ENCODE data around the gene CMSS1. TPM values are rescaled to one million over a fixed set of nuclear protein-coding genes. Genes with fewer than 3 reads are reported as not detected.
A peak's percentile ranks its signal among the peaks of the same experiment; 100 is the strongest.

CMSS1 gene
- polyA plus RNA-seq, 1 donor = 25.0 TPM

DNA sequence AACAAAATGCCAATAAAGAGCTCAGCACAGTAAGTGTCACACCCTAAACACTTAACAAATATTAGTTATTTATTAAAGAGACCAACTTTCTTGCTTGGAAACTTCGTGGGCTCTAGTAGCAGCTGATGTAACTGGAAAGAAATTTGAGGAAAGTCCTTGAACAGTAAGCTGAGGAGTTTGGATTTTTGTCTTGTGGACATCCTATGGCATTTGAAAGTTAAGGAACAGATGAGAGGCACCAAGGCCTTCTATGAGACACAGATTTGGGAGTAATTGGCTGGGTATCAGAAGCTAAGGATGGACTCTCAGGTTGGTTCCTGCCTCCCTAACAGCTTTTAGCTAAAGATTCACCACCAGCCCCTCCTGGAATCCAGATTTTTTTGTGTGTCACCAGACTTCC, 356.3 kb downstream of the CMSS1 start:
- DNase-seq (ENCODE audit: low read depth) = no peak

DNA sequence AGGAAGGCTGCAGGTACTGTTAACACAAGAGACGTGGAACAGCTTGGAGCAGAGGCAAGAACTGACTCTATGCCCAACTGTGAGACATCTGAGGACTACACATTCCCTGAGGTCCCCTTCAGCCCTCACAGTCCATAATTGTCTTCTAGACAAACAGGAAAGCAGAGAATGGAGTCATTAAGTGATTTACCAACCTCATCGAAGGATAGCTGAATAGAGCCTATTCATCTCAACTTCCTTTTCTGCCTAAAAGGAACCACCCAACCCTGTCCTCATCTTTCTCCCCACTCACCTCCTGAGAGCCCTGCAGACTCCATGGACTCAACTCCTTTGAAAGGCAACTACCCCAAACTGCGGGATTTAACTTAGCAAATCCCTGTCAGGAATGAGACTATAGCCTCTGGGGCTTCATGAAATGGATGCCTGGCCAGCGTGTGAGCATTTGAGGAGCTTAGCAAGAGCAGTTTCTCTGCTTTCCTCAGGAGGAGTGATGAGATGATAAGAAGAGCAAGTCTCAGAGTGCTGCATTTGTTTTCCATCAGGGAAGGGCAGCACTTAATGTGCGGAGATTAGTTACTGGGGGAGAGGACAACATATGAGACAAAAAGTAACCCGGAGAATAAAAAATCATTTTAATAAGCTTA, 358.1 kb downstream of the CMSS1 start:
- DNase-seq (ENCODE audit: low read depth) = no peak

DNA sequence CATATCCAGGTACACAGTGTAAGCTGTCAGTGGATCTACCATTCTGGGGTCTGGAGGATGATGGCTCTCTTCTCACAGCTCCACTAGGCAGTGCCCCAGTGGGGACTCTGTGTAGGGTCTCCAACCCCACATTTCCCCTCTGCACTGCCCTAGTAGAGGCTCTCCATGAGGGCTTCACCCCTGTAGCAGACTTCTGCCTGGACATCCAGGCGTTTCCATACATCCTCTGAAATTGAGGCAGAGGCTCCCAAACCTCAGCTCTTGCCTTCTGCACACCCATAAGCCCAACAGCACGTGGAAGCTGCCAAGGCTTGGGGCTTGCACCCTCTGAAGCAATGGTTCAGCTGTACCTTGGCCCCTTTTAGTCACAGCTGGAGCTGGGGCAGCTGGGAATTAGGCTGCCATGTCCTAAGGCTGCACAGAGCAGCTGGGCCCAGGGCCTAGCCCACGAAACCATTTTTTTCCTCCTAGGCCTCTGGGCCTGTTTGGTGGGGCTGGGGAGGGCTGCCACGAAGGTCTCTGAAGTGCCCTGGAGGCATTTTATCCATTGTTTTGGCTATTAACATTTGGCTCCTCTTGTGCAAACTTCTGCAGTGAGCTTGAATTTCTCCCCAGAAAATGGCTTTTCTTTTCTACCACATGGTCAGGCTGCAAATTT, 362.2 kb downstream of the CMSS1 start:
- DNase-seq (ENCODE audit: low read depth) = no peak

DNA sequence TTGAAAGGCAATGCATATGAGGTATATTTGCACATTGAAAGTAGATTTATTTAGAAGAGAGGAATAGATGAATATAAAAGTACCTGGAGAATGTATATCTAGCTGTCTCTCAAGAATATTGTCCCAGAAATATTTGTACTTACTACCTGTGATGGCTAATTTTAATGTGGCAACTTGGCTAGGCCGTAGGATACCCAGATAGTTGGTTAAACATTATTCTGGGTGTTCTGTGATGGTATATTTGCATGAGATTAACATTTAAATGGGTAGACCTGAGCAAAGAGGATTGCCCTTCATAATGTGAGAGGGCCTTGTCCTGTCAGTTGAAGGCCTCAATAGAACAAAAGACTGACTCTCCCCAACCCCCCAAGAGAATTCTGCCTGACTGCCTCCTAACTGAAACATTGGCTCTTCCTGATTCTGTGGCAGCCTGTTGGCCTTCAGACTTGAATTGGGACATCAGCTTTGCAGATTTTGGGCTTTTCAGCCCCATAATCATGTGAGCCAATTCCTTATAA, 366.0 kb downstream of the CMSS1 start:
- DNase-seq (ENCODE audit: low read depth) = no peak

DNA sequence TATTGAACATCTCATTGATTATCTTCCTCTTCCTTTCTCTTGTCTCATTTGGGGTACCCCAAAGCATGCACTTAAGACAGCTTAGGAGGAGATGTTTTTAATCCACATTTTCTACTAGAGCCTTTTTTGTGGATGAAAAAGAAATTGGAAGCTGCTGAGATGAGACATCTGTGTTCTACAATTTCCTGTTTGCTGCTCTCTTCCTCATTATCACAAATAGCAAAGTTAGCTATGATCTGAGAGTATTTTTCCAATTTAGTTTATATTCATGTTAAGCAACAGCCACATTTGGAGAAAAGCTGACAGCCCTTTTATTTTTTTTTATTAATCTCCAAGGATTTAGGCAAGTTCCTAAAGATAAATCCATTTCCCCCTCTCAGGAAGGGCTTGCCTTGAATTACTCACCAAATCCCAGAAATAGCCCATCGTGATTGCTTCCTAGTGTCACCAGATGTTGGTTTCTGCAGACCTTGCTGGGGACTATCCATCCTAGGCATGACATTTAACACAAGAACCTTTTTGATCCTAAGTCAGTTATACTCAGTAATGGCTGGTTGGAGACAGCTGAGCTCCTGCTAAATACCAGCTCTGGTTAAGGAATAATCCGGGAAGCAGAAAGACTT, 367.4 kb downstream of the CMSS1 start:
- DNase-seq (ENCODE audit: low read depth) = peak; percentile 19

DNA sequence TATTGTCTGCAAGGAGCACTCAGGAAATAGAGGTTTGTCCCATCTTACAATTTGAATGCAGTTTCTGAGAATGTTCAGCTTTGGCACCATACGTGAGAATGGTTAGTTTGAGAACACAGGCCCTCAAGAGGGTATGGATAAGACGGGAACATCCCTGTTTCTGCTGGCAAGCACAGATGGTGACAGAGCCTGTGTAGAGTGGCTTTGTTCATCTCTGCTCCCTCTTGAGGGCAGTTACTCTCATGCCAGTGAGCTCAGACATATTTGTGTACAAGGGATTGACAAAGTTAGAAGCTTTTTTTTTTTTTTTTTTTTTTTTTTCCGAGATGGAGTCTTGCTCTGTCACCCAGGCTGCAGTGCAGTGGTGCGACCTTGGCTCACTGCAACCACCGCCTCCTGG, 368.2 kb downstream of the CMSS1 start:
- no peak for DNase-seq (ENCODE audit: low read depth)

DNA sequence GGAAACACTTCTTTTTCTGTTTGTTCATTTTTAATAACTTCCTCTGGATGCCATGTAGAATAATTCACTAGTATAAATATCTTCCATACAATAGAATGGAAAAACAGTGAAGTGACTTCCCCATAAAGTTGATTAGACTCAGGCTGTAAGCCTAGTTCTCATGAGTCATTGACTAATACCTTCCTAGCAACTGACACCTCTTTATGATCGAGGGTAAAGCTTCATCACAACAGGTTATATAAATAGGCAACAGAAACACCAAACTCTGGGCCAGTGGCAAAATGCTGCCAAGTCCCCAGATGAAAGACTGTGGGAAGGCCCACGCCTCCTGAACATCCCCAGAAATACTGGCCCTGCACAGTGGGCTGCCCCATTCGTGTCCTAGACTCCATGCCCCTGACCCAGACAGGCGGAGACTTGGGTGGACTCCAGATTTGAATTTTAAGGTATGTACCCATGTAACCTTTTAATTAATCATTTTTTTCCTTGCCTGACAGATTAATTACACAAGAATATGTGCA, 371.8 kb downstream of the CMSS1 start:
- no peak for DNase-seq (ENCODE audit: low read depth)

DNA sequence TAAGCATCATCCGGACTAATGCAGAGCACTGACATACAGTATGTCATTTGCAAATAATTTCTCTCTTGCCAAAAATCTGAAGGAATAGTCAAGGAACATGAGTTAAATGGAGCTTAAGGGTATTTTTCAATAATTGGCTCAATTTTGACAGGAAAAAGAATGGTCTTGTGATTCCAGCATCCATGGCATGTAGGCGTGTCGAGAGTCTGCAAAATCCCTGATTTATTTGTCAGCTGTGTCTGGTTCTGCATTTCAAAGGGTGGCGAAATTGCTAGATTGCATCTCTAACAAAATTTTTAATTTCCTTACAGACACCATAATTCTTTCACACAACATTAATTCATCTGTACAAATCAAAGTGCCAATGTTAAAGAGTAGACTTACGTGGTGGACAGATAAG, 377.7 kb downstream of the CMSS1 start:
- DNase-seq (ENCODE audit: low read depth) = no peak

DNA sequence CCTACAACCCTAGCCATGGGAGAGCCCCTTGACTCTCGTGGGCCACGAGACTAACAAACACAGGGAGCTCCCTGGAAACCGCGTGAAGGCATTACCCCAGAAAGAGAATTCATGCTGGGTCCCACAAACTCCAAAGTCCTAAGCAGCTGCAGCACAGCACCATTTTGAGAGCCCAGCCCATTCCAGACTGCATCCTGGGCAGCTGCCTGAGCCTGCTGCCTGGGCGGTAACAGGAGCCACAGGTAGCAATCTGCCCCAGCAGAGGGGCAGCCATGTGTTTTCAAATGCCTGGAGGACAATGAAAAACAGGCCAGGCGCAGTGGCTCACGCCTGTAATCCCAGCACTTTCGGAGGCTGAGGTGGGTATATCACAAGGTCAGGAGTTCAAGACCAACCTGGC, 380.2 kb downstream of the CMSS1 start:
- DNase-seq (ENCODE audit: low read depth) = no peak

DNA sequence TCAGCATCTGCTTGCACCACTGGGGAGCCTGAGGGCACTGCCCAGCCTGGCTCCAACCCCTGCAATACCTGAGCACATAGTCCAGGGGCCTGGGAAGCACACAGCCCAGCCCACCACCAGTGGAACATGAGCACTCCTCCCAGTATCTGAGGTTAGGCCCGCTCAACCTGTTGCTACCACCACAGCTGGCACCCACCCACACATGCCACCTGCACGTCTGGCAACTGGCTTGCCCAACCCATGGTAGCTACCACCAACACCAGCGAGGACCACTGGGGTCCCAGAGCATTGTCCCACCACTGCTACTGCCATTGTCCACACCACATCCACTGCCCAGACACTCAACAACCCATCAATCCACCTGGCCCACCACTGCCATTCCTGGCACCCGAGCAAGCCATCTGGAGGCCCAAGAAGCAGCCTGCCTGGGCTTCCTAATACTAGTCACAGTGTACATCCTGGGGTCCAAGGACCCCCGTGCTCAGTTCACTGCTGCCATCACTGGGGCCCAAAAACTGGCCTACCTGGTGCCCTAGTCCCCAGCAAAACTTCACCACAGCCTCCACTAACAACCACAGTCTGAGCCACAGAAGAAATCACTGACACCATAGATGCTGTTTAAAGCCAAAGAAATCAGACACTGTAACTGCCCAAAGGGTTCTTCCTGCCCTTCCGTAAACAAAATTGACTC, 381.1 kb downstream of the CMSS1 start:
- no peak for DNase-seq (ENCODE audit: low read depth)

DNA sequence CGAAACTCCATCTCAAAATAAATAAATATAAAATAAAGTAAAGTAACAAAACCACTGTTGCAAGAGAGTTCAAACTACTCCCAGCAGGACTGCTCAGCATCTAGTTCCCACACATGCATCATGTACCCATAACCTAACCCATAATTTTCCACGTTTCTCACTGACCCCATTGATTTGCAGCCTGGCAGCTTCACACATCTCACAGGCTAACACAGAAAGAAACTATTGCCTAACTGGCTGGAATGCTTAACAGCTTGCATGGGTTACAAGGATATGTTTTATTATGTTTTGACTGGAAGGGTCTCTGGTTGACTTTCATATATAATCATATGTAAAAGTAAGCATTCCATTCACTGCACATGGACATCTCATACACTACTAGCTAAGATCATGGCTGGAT, 387.5 kb downstream of the CMSS1 start:
- no peak for DNase-seq (ENCODE audit: low read depth)

DNA sequence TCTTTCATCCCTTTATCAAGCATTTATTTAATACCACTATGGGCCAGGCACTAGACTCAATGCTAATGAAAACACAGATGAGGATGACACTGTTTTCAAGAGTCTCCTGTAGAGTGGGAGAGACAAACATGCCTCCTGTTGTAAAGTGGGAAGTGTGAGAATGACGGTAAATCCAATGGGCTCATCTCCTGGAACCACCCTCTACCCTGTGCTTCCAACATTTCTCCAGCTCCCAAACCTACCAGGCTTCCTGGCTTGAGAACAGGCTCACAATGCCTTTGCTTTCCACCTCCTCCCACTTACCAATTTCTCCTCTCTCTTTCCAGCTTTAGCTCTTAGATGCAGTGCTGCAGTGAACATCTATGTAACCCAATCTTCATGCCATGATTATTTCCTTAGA, 389.0 kb downstream of the CMSS1 start:
- no peak for DNase-seq (ENCODE audit: low read depth)

DNA sequence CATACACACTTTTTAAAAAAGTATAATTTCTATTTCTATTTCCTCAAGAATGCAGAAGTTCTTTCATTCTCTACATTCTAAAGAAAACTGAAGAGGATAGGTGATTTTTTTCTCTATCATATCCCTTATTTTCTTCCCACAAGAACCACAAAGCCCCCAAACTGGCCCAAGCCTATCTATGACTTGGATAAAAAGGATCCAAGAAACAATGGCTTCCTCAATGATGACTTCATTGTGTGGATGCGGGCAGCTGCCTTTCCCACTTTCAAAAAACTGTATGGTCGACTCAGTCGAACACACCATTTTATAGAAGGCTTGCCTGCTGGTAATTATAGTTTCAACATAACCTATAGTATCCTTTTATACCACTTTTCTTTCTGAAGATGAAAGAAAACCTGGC, 390.2 kb downstream of the CMSS1 start:
- no peak for DNase-seq (ENCODE audit: low read depth)

DNA sequence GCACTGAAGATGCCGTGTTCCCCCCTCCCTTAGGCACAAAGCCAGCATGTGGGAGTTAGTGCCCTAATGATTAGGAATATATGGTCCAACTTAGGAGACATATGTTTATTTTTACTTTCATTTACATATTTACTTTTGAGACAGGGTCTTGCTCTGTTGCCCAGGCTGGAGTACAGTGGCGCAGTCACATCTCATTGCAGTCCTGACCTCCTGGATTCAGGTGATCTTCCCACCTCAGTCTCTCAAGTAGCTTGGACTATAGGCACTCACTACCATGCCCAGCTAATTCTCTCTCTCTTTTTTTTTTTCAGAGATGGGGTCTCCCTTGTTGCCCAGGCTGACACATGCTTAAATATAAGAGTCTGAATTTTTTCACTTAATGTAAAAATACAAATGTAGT, 391.5 kb downstream of the CMSS1 start:
- no peak for DNase-seq (ENCODE audit: low read depth)

DNA sequence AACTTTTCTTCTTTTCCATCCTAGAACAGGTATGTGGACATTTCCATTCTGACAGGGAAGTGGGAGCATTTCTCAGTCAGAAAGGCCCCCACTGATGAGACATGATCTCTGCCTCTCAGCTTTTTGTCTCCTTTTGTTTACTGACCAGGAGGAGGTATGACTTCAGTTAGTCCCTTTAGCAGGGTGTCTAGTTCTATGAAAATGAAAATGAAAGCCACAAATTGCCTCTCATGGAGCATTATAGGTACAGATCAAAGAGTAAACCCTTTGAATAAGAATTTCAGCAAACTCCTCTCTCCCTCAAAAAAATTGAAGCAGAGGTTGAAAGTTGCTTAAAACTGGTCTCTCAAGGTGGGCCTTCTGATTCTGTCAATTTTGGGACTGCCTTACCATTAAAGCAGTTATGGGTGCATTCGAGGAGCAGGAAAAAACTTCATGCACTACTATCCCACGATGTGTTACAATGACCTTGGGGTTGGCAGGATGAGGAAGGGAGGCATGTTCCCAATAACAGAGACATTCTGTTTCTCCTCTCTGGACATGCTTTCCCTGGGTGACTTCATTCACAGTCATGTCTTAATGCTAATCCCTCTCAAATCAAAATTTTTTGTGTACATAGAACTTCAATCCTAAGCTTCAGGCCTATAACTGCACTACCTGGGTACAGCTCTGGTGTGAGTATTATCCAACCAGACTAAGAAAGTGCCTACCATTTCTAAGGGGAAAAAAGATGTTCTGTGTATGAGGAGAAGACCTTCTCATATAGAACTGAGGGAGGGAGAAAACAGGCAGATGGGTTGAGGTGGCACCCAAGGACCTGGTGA, 392.5 kb downstream of the CMSS1 start:
- no peak for DNase-seq (ENCODE audit: low read depth)

DNA sequence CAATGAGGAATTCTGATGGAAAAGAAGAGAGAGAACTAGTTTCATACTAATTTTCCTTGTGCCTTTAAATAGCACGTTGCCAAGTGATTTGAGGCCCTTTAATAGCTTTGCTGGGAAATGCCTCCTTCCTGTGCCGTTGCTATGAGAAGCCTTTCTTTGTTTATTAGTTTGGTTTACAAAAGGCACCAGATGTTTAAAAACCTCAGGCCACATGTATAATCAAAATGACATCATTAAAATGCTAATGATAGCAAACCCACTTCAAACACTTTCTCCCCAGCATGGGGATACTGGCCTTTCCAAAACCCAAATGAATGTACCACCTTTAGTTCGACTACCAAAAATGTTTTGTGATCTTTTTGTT, 393.1 kb downstream of the CMSS1 start:
- peak; percentile 75 for DNase-seq (ENCODE audit: low read depth)

DNA sequence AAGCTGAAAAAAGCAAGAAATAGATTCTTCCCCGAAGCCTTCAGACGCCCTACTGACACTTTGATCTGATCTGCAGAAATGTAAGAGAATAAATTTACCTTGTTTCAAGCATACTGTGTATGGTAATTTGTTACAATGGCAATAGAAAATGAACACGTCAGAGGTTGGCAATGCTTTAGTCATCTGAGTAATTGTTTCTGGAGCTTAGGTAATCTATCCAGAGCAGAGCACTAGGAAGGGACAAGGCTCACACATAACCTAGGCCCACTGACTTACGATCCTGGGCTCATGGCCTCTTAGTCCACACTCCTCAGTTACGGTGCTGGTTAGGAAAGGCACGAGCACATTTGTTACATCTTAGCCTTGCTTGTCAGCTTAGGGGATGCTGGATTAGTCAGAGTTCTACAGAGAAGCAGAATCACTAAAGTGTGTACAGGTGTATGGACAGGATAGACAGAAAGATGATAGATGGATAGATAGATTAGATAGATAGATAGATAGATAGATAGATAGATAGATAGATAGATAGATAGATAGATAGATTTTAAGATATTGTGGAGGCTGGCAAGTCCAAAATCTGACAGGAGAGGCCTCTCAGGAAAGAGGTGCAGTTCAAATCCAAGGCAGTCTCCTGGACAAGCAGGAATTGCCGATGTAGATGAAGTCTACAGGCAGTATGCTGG, 396.4 kb downstream of the CMSS1 start:
- no peak for DNase-seq (ENCODE audit: low read depth)

DNA sequence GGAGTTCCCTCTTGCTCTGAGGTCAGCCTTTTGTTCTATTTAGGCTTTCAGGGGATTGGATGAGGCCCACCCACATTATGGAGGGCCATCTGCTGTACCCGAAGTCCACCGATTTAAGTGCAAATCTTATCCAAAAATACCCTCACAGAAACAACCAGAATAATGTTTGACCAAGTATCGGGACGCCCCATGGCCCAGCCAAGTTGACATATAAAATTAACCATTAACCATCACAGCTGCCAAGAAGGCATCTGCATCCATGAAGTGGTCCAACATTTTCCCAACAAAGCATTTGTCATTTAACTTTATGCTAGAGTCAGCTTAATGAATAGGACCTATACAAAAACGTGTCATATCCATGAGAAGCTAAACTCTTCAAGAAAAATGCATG, 396.9 kb downstream of the CMSS1 start:
- no peak for DNase-seq (ENCODE audit: low read depth)

DNA sequence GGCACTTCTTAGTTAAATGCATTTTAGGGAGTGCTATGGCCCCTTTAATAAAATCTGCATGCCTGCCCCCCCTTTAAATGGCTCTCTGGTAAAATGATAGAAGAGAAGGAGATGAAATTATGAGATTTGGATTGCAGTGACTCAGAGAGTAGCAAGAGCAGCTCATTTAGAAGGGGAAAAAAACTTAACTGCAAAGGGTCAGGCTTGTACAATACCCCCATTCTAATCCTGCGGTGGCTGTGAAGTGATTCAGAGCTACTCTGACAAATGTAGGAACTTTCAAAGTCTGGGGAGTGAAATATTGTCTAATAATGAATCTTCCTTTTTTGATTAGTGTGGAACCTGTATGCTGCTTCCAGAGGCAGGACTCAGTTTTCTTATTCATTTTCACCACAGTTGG, 399.1 kb downstream of the CMSS1 start:
- no peak for DNase-seq (ENCODE audit: low read depth)

DNA sequence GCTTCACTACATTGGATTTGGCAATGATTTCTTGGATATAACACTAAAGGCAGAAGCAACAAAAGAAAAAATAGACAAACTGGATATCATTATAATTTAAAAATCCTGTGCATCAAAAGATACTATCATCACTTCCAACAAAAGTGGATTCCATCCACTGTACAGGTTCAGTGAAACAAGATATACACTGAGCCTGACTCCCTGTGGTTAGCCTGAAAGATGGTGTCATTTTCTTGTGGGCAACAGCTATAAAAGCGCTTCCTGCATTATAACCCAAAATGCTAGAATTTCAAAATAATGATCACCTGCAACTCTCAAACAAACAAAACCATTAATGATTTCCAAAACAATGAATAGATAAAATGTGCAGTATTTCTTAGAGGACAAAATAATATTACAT, 403.5 kb downstream of the CMSS1 start:
- no peak for DNase-seq (ENCODE audit: low read depth)

DNA sequence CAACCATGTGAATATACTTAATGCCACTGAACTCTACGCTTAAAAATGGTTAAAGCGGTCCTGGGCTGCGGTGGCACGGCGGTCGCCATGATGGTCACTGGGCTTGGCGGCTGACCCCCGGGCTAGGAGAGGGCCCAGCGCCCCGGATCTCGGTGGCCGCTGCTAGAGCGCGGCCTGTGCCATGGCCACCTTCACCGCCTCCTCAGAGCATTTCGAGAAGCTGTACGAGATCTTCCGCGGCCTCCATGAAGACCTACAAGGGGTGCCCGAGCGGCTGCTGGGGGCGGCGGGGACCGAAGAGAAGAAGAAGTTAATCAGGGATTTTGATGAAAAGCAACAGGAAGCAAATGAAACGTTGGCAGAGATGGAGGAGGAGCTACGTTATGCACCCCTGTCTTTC, 407.5 kb downstream of the CMSS1 start:
- DNase-seq (ENCODE audit: low read depth) = no peak
